ENCODE measurements around the gene PAAF1.
A peak's percentile ranks its signal among the peaks of the same experiment; 100 is the strongest.

PAAF1 gene

GRCh38 chr11:73972620-73973449 lies 96.0 kb downstream of the PAAF1 start:
- no peak for DNase-seq (ENCODE audit: low read depth in 3 of 3)

DNA sequence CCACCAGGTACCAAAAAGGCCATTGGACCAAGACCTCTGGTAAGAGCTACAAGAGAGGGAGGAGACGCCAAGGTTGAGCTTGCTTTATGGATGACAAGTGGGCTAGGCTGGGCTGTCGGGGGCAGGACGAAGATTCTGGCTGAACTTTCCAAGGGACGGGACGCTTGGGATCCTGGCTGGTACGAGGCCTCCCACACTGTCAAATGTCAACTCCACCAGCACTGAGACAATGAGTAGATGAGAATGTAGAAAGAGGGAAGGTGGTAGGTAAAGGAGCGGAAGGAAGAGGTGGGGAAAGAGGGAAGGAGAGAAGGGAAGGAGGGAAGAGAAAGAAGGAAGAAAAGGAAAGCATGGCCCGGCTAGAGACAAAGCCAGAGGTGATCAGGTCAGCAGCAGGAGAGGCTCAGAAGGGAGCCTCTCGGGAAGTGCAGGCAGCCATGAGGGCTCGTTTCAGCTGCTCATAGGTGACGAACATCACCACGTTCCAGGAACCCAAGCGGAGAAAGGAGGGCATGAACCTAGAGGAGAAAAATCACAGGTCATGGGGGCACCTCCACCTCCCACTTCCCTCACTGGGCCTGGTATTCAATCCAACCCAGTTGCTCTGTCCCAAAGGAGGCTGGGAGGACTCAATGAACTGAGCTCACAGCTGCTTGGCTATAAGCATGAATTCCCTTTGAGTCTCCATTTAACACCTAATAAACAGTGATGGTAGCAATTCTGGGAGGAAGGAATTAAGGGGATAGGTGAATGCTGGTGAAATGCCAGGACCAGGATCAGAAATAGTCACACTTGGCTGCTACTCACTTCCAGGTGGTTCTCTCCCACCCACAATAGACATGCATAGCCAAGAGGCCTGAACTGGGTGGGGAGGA lies 98.0 kb downstream of the PAAF1 start:
- DNase-seq (ENCODE audit: low read depth in 3 of 3) = no peak

DNA sequence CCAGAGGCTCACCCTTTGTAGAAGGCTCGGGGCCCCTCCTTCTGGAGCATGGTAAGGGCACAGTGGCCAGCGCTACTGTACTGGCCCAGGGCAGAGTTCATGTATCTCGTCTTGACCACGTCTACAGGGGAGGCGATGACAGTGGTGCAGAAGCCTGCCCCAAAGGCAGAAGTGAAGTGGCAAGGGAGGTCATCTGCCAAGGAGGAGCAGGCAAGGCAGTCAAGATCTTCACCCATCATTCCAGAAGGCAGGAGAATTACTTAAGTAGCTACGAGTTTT lies 98.6 kb downstream of the PAAF1 start:
- DNase-seq (ENCODE audit: low read depth in 3 of 3) = no peak

DNA sequence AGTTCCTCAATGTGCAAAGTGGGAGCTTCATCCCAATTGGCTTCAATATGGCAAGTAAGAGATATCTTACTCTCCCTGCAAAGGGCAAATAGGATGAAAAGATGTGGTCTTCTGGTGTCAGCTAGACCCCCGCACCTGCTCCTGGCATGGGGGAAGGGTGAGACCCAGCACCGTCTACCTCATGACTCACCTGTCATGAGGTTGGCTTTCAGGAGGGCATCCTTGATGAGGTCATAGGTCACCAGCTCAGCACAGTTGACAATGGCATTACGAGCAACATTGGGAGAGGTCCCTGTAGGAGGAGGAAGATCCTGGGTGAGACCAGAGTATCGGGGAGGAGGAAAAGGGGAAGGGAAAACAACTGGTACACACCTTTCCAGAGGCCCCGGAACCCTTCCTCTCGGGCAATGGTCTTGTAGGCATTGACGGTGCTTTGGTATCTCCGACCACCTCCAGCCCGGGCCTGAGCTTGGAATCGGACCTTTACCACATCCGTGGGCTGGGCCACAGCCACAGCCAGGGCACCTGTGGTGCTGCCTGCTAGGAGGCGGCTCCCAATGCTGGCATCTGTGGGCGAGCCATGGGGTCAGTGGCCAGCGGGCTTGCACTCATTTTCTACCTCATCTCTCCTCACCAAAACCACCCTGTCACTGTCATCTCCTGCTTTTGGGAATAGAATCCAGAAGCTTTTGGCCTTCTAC lies 99.8 kb downstream of the PAAF1 start:
- DNase-seq (ENCODE audit: low read depth in 3 of 3) = no peak

DNA sequence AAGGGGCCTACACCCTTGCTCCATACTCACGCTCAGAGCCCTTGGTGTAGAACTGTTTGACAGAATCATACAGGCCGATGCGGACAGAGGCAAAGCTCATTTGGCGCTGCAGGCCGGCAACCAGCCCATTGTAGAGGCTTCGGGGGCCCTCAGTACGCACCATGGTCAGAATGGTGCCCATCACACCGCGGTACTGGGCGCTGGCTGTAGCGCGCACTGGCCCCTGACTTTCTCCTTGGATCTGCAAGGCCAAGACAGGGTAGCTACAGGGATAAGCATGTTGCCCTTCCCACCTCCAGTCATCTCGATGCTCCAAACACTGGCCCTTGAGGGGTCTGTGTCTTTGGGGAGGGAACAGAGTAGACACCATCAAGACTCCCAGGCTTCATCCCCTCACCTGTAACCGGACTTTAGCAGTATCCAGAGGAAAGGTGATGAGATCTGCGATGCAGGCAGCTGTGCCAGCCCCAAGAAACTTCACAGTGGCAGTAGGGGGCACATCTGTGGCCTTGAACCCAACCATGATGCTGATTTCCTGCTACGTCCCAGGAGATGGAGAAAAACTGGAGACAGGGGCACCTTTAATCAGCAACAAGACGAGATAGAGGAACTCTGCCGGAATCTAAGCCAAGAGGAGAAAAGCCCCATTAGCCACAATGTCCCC lies 101.2 kb downstream of the PAAF1 start:
- DNase-seq (ENCODE audit: low read depth in 3 of 3) = no peak

DNA sequence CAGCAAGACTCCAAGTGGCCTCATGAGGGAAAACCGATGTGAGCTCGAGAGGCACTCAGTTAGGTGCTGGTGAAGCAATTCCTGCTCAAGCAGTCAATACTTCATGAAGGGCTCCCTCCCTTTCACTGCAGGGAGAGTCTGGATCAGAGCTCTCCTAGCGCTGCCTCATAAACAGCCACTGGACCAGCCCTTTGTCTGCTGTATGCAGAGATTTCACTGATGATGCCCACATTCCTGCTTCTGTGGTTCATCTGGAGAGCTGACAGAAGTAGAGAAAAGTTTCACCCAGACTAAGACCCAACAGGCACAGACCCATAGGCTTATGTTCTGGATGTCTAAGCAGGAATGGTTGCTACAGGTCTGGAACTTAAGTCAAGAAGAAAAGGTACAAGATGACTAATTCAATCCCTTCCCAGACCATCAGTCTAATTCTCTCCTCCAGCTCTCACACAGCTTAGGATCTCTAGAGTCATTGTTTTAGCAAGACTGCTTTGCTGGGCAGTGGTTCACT lies 101.8 kb downstream of the PAAF1 start:
- no peak for DNase-seq (ENCODE audit: low read depth in 3 of 3)

DNA sequence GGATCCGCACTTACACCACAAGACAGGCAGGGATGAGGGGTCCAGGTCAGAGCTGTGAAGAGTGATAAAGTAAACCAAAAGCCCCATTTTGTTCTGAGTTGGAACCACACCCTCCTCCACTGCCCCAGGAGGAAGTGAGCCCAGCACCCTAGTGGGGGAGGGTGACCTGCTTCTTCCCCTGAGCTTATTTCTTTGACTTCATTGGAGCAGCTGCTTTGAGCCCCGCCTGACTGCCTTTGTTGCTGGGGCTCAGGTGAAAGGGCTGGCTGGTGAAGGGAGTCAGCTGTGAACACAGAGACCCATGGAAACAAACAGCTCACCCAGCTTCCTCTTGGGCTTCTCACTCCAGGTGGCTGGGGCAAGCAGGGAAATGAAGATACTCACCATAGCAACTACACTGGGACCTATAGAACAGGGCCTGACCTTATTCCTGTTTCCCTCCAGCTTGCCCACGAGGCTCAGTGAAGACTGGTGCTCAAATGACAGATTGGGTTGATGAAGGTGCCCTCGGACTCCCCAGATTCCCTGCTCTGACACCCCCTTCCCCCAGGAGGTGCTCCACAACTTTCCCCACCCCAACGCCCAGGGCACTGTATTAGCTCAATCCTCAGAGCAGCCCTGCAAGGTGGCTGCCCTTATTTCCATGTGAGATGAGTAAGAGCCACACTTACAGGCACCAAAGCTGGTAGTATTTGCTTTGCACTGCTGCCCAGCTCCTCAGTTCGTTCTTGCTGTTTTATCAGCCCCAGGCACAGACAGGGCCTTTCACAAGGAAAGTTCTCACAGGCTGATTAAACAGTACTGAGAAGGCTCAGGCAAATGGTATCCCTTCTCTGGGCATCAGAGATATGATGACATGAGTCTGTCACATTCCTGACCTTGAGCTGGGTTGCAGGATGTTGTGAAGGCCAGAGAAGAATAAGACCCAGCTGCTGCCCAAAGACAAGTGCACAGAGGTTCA lies 103.5 kb downstream of the PAAF1 start:
- DNase-seq (ENCODE audit: low read depth in 3 of 3) = peak; percentile 41 to 62 (median 49)

All from stimulated activated CD4-positive, alpha-beta T cell treated with anti-CD3 and anti-CD28 coated beads, TNF-alpha, amount 100 ng/mL, for 24 hours (primary cell).